Liver (tissue), 9 donors: ENCODE results near the gene FTCD. TPM values are rescaled to one million over a fixed set of nuclear protein-coding genes. Genes with fewer than 3 reads are reported as not detected.
A peak's percentile ranks its signal among the peaks of the same experiment; 100 is the strongest.

Experiments used
- DNase-seq: peaks from one replicate; pipeline ENCODE4 v3.0.0-alpha.2; 2017; ENCODE audit warnings: low spot score
- H3K27ac ChIP-seq, 2 donors: one replicate each; pipeline ENCODE4 v1.7.0; 2013; ENCODE audit warnings: inconsistent platforms in 2 of 2, low read length in 2 of 2, control low read depth in 1 of 2, low read depth in 1 of 2, mild to moderate bottlenecking in 1 of 2
- H3K27me3 ChIP-seq, 4 donors: one replicate each; pipeline versions ENCODE4 v1.6.1 to v1.7.0; 2013; ENCODE audit warnings: low read length in 3 of 4, inconsistent platforms in 1 of 4, mild to moderate bottlenecking in 1 of 4, moderate library complexity in 1 of 4; ENCODE audit not compliant: control insufficient read depth in 4 of 4, insufficient read depth in 4 of 4
- H3K36me3 ChIP-seq, 4 donors: one replicate each; pipeline versions ENCODE4 v1.6.1 to v1.7.0; 2013; ENCODE audit warnings: low read length in 3 of 4, mild to moderate bottlenecking in 3 of 4, low read depth in 1 of 4, moderate library complexity in 1 of 4; ENCODE audit not compliant: control insufficient read depth in 4 of 4, insufficient read depth in 3 of 4
- H3K4me1 ChIP-seq, 4 donors: one replicate each; pipeline versions ENCODE4 v1.6.1 to v1.7.0; 2013; ENCODE audit warnings: low read length in 3 of 4, mild to moderate bottlenecking in 3 of 4, moderate library complexity in 1 of 4; ENCODE audit not compliant: control insufficient read depth in 4 of 4, insufficient read depth in 4 of 4
- H3K4me3 ChIP-seq, 3 donors: one replicate each; pipeline versions ENCODE4 v1.6.1 to v1.7.0; 2013; ENCODE audit warnings: low read length in 3 of 3, control low read depth in 1 of 3, low read depth in 1 of 3, mild to moderate bottlenecking in 1 of 3
- H3K9ac ChIP-seq, 2 donors: one replicate each; pipeline ENCODE4 v1.7.0; 2013; ENCODE audit warnings: low read length in 2 of 2, mild to moderate bottlenecking in 2 of 2, moderate library complexity in 2 of 2, control low read depth in 1 of 2, low read depth in 1 of 2
- H3K9me3 ChIP-seq, 4 donors: one replicate each; pipeline versions ENCODE4 v1.6.1 to v1.7.0; 2013; ENCODE audit warnings: low read length in 3 of 4; ENCODE audit not compliant: control insufficient read depth in 4 of 4
- EGR1 ChIP-seq, 2 donors: IDR thresholded peaks; 2 replicates each; pipeline ENCODE4 v1.6.1; 2016 to 2018; ENCODE audit warnings: antibody characterized with exemption in 2 of 2, low read depth in 2 of 2
- FOXA1 ChIP-seq: IDR thresholded peaks from 2 replicates; pipeline ENCODE4 v1.6.1; 2016; ENCODE audit warnings: antibody characterized with exemption
- FOXA2 ChIP-seq: IDR thresholded peaks from 2 replicates; pipeline ENCODE4 v1.6.1; 2016; ENCODE audit warnings: antibody characterized with exemption
- HNF4G ChIP-seq: IDR thresholded peaks from 2 replicates; pipeline ENCODE4 v1.6.1; 2016; ENCODE audit warnings: antibody characterized with exemption
- JUND ChIP-seq, 2 donors: IDR thresholded peaks; 2 replicates each; pipeline ENCODE4 v1.6.1; 2016; ENCODE audit warnings: antibody characterized with exemption in 2 of 2
- NR2F2 ChIP-seq: IDR thresholded peaks from 2 replicates; pipeline ENCODE4 v1.6.1; 2016; ENCODE audit warnings: antibody characterized with exemption
- RAD21 ChIP-seq, 2 donors: IDR thresholded peaks; 2 replicates each; pipeline ENCODE4 v1.6.1; 2016; ENCODE audit warnings: antibody characterized with exemption in 2 of 2, mild to moderate bottlenecking in 2 of 2
- SP1 ChIP-seq: IDR thresholded peaks from 2 replicates; pipeline ENCODE4 v1.6.1; 2018; ENCODE audit warnings: antibody characterized with exemption, mild to moderate bottlenecking
- YY1 ChIP-seq: IDR thresholded peaks from 2 replicates; pipeline ENCODE4 v1.6.1; 2016; ENCODE audit warnings: antibody characterized with exemption, mild to moderate bottlenecking
- WGBS: extraction: QIAGEN DNeasy Blood & Tissue Kit; methylation state at CpG from one replicate; pipeline ENCODE4 v1.1.7; 2013; 5-methylcytosine and 5-hydroxymethylcytosine counted together
- polyA plus RNA-seq, 2 donors: library from polyadenylated mRNA; stranded (reverse) in 1 of 2; unstranded in 1 of 2; fragments of 200-250 nt in 1 of 2; fragments of >200 nt in 1 of 2; fragmentation: Nextera tagmentation in 1 of 2; extraction: Ambion mirVana in 1 of 2; gene quantifications; one replicate each; pipeline versions ENCODE4 v1.2.1 to v1.2.3, GENCODE V29; 2013 to 2015
- total RNA-seq, 2 donors: library from RNA; depleted of rRNA; stranded (reverse); fragments of >200 nt; gene quantifications; one replicate each; pipeline ENCODE4 v1.2.3, GENCODE V29; 2014
- TF ChIP-seq, protein P1 (sequence below): IDR thresholded peaks from 2 replicates; pipeline ENCODE4 v1.6.1; 2016; ENCODE audit warnings: antibody characterized with exemption
- TF ChIP-seq, protein P2 (sequence below): fragments of 150-350 bp; IDR thresholded peaks from 2 replicates; pipeline ENCODE4 v1.5.1; 2017; ENCODE audit warnings: improper control_type of control experiment, low read depth, low read length; ENCODE audit not compliant: missing input control
- TF ChIP-seq, protein P3 (sequence below): IDR thresholded peaks from 2 replicates; pipeline ENCODE4 v1.6.1; 2016; ENCODE audit warnings: antibody characterized with exemption, mild to moderate bottlenecking
- TF ChIP-seq, protein P4 (sequence below): IDR thresholded peaks from 2 replicates; pipeline ENCODE4 v1.6.1; 2016; ENCODE audit warnings: antibody characterized with exemption
- donor health status: healthy.
- donor health status: healthy.
- donor health status: healthy.
- donor health status: healthy.
- donor health status: healthy.

The FTCD gene
- total and polyA plus RNA-seq, 4 donors: 130 to 182 (median 173) TPM

DNA sequence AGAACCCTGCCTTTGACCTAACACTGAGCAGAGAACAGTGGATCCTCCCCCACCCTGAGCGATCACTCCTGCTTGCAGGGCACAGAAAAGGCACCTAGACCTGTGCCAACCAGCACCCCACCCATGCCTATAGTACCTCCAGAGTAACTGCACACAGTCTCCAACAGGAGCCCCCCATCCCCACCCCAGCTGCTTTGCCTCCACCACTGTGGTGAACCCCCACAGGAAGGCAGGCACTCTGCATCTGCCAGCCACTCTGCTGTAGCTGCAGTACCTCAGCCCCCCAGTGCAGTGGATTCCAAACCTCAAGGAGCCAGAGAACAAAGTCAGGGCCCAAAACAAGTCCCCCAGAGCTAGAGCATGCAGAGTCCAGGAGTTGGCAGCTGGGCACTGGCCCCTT, 18.2 kb upstream of the FTCD start:
- no peak for TF ChIP-seq FOXA1
- no peak for TF ChIP-seq YY1
- no peak for TF ChIP-seq NR2F2
- no peak for TF ChIP-seq RAD21 (IDR thresholded peaks at IDR 0.05)
- no peak for TF ChIP-seq HNF4G
- TF ChIP-seq EGR1 (IDR thresholded peaks at IDR 0.05; ENCODE audit: low read depth in 2 of 2): no peak
- TF ChIP-seq JUND (IDR thresholded peaks at IDR 0.05): no peak
- Histone ChIP-seq H3K4me3 (no peak overlapping the region), H3K27ac (no peak overlapping the region), H3K27me3 (no peaks in the 10 kb centered on the region), H3K4me1 (no peaks in the 10 kb centered on the region), H3K9ac (no peak overlapping the region), H3K36me3 (no peaks in the 10 kb centered on the region), H3K9me3 (peaks cover 0 to 2% (median 0%) of the 10 kb centered on the region in 4 donors)
- peak; percentile 27 for DNase-seq
- WGBS: 100% methylated on average over 1 of the region's 1 CpG

DNA sequence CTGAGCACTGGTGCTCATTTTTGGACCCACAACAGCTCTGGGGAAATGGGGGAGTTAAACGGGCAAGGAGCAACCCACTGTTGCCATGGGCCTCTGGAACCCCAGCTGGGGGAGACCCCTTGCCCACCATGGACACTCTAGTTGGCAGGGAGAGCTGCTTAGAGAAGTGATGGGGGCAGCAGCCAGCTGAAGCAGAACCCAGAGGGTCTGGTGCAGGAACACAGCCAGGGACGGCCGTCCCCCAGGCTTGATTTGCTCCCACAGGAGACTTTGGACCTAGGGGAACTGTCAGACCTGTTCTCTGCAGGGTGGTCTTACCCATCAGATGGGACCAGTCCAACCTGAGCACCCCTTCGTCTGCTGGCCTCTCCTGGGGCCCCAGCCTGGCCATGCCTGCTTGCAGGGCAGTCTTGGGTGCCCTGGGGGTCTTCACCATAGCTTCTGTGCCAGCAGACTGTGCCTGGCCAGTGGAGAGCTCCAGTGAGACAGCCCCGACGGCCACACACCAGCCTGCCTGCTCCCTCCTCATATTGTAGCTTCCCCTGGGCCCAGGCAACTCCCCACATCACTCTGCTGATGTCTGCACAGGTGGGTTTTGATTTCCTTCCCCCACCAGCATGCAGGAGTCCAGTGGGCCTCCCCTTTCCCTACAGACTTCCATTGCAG, 17.6 kb upstream of the FTCD start:
- WGBS: 93% methylated on average over 6 of the region's 6 CpGs
- DNase-seq: peak; percentile 29
- Histone ChIP-seq H3K9me3 (peaks cover 0 to 2% (median 0%) of the 10 kb centered on the region in 4 donors), H3K4me1 (no peaks in the 10 kb centered on the region), H3K36me3 (no peaks in the 10 kb centered on the region), H3K27ac (no peak overlapping the region), H3K9ac (no peak overlapping the region), H3K4me3 (no peak overlapping the region), H3K27me3 (no peaks in the 10 kb centered on the region)
- TF ChIP-seq, protein P1, sequence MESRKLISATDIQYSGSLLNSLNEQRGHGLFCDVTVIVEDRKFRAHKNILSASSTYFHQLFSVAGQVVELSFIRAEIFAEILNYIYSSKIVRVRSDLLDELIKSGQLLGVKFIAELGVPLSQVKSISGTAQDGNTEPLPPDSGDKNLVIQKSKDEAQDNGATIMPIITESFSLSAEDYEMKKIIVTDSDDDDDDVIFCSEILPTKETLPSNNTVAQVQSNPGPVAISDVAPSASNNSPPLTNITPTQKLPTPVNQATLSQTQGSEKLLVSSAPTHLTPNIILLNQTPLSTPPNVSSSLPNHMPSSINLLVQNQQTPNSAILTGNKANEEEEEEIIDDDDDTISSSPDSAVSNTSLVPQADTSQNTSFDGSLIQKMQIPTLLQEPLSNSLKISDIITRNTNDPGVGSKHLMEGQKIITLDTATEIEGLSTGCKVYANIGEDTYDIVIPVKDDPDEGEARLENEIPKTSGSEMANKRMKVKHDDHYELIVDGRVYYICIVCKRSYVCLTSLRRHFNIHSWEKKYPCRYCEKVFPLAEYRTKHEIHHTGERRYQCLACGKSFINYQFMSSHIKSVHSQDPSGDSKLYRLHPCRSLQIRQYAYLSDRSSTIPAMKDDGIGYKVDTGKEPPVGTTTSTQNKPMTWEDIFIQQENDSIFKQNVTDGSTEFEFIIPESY: no peak
- TF ChIP-seq HNF4G: no peak
- TF ChIP-seq, protein P2, sequence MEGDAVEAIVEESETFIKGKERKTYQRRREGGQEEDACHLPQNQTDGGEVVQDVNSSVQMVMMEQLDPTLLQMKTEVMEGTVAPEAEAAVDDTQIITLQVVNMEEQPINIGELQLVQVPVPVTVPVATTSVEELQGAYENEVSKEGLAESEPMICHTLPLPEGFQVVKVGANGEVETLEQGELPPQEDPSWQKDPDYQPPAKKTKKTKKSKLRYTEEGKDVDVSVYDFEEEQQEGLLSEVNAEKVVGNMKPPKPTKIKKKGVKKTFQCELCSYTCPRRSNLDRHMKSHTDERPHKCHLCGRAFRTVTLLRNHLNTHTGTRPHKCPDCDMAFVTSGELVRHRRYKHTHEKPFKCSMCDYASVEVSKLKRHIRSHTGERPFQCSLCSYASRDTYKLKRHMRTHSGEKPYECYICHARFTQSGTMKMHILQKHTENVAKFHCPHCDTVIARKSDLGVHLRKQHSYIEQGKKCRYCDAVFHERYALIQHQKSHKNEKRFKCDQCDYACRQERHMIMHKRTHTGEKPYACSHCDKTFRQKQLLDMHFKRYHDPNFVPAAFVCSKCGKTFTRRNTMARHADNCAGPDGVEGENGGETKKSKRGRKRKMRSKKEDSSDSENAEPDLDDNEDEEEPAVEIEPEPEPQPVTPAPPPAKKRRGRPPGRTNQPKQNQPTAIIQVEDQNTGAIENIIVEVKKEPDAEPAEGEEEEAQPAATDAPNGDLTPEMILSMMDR: no peak
- TF ChIP-seq YY1: no peak
- TF ChIP-seq JUND (IDR thresholded peaks at IDR 0.05): no peak
- no peak for TF ChIP-seq FOXA2
- TF ChIP-seq NR2F2: no peak
- TF ChIP-seq EGR1 (IDR thresholded peaks at IDR 0.05; ENCODE audit: low read depth in 2 of 2): no peak
- no peak for TF ChIP-seq SP1
- TF ChIP-seq, protein P3, sequence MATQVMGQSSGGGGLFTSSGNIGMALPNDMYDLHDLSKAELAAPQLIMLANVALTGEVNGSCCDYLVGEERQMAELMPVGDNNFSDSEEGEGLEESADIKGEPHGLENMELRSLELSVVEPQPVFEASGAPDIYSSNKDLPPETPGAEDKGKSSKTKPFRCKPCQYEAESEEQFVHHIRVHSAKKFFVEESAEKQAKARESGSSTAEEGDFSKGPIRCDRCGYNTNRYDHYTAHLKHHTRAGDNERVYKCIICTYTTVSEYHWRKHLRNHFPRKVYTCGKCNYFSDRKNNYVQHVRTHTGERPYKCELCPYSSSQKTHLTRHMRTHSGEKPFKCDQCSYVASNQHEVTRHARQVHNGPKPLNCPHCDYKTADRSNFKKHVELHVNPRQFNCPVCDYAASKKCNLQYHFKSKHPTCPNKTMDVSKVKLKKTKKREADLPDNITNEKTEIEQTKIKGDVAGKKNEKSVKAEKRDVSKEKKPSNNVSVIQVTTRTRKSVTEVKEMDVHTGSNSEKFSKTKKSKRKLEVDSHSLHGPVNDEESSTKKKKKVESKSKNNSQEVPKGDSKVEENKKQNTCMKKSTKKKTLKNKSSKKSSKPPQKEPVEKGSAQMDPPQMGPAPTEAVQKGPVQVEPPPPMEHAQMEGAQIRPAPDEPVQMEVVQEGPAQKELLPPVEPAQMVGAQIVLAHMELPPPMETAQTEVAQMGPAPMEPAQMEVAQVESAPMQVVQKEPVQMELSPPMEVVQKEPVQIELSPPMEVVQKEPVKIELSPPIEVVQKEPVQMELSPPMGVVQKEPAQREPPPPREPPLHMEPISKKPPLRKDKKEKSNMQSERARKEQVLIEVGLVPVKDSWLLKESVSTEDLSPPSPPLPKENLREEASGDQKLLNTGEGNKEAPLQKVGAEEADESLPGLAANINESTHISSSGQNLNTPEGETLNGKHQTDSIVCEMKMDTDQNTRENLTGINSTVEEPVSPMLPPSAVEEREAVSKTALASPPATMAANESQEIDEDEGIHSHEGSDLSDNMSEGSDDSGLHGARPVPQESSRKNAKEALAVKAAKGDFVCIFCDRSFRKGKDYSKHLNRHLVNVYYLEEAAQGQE: no peak
- TF ChIP-seq, protein P4, sequence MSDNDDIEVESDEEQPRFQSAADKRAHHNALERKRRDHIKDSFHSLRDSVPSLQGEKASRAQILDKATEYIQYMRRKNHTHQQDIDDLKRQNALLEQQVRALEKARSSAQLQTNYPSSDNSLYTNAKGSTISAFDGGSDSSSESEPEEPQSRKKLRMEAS: no peak
- no peak for TF ChIP-seq FOXA1
- TF ChIP-seq RAD21 (IDR thresholded peaks at IDR 0.05): no peak
